GM18498 (cell line): Measurements from ENCODE around the gene FHOD3.

Experiments used
- ATAC-seq: cut with Tn5 transposase; IDR thresholded peaks from one replicate; pipeline ENCODE4 v1.9.1; 2021; ENCODE audit warnings: mild to moderate bottlenecking, moderate library complexity; ENCODE audit not compliant: unreplicated experiment

FHOD3 gene

GRCh38 chr18:36321658-36322407 lies 24.3 kb downstream of the FHOD3 start:
- no peak for ATAC-seq

- ATAC-seq: no peak
Observed at GRCh38 chr18:36322408-36322728, 24.9 kb downstream of the FHOD3 start.

GRCh38 chr18:36322734-36323133 lies 25.2 kb downstream of the FHOD3 start:
- no peak for ATAC-seq

GRCh38 chr18:36323421-36323820 lies 25.9 kb downstream of the FHOD3 start:
- no peak for ATAC-seq

GRCh38 chr18:36325846-36326245 lies 28.3 kb downstream of the FHOD3 start:
- ATAC-seq: no peak

GRCh38 chr18:36326771-36327170 lies 29.3 kb downstream of the FHOD3 start:
- no peak for ATAC-seq

- ATAC-seq: no peak
Observed at GRCh38 chr18:36327352-36328316, 30.1 kb downstream of the FHOD3 start.

- ATAC-seq: no peak
Observed at GRCh38 chr18:36328385-36328858, 30.9 kb downstream of the FHOD3 start.

GRCh38 chr18:36328916-36329315 lies 31.4 kb downstream of the FHOD3 start:
- ATAC-seq: no peak

GRCh38 chr18:36329684-36330434 lies 32.3 kb downstream of the FHOD3 start:
- no peak for ATAC-seq

- ATAC-seq: no peak
Observed at GRCh38 chr18:36330435-36331052, 33.0 kb downstream of the FHOD3 start.

GRCh38 chr18:36331521-36331971 lies 34.0 kb downstream of the FHOD3 start:
- ATAC-seq: no peak

- no peak for ATAC-seq
Observed at GRCh38 chr18:36333414-36333813, 35.9 kb downstream of the FHOD3 start.

- ATAC-seq: no peak
Observed at GRCh38 chr18:36334798-36335197, 37.3 kb downstream of the FHOD3 start.

- no peak for ATAC-seq
Observed at GRCh38 chr18:36335476-36336279, 38.2 kb downstream of the FHOD3 start.

- no peak for ATAC-seq
Observed at GRCh38 chr18:36337679-36338402, 40.3 kb downstream of the FHOD3 start.

- ATAC-seq: no peak
Observed at GRCh38 chr18:36338403-36338933, 41.0 kb downstream of the FHOD3 start.

- ATAC-seq: no peak
Observed at GRCh38 chr18:36340246-36340645, 42.7 kb downstream of the FHOD3 start.

GRCh38 chr18:36341944-36342343 lies 44.4 kb downstream of the FHOD3 start:
- no peak for ATAC-seq
